GM12891 (cell line): ENCODE measurements around the gene SHKBP1.

Experiments used
- DNase-seq: peaks from one replicate; pipeline ENCODE4 v3.0.0; 2011; ENCODE audit warnings: low spot score; ENCODE audit not compliant: insufficient read length
- FAIRE-seq: peaks from 2 replicates; lab custom pipeline; 2011; peaks lifted over from hg19 to GRCh38; lab: Jason Lieb, UNC
- PAX5 ChIP-seq: IDR thresholded peaks from 2 replicates; pipeline ENCODE4 v1.6.1; 2011; ENCODE audit warnings: low read length, moderate library complexity, mild to moderate bottlenecking; ENCODE audit not compliant: insufficient read depth, severe bottlenecking
- POLR2A ChIP-seq: IDR thresholded peaks from 2 replicates; pipeline ENCODE4 v1.6.1; 2011; ENCODE audit warnings: low read depth, low read length, control low read depth
- POLR2AphosphoS5 ChIP-seq: IDR thresholded peaks from 2 replicates; pipeline ENCODE4 v1.6.1; 2011; ENCODE audit warnings: low read depth, low read length, control low read depth
- POU2F2 ChIP-seq: IDR thresholded peaks from 2 replicates; pipeline ENCODE4 v1.6.1; 2011; ENCODE audit warnings: low read depth, mild to moderate bottlenecking, control low read depth, low read length, moderate library complexity
- SPI1 ChIP-seq: IDR thresholded peaks from 2 replicates; pipeline ENCODE4 v1.6.1; 2011; ENCODE audit warnings: low read depth, low read length, control low read depth
- TAF1 ChIP-seq: IDR thresholded peaks from 2 replicates; pipeline ENCODE4 v1.6.1; 2011; ENCODE audit warnings: low read depth, low read length, control low read depth

The SHKBP1 gene

GRCh38 chr19:40570313-40571004, 6.2 kb upstream of the SHKBP1 start:
- DNase-seq (peak; percentile 98), FAIRE-seq (peak; percentile 99)
- TF ChIP-seq POLR2AphosphoS5: no peak
- no peak for TF ChIP-seq POU2F2
- no peak for TF ChIP-seq POLR2A
- TF ChIP-seq TAF1: no peak
- no peak for TF ChIP-seq SPI1
- TF ChIP-seq PAX5: no peak

- TF ChIP-seq PAX5 (no peak), SPI1 (no peak), POLR2AphosphoS5 (no peak)
- no peak for FAIRE-seq
- no peak for DNase-seq
Measured at GRCh38 chr19:40571005-40571318, 5.7 kb upstream of the SHKBP1 start.

DNA sequence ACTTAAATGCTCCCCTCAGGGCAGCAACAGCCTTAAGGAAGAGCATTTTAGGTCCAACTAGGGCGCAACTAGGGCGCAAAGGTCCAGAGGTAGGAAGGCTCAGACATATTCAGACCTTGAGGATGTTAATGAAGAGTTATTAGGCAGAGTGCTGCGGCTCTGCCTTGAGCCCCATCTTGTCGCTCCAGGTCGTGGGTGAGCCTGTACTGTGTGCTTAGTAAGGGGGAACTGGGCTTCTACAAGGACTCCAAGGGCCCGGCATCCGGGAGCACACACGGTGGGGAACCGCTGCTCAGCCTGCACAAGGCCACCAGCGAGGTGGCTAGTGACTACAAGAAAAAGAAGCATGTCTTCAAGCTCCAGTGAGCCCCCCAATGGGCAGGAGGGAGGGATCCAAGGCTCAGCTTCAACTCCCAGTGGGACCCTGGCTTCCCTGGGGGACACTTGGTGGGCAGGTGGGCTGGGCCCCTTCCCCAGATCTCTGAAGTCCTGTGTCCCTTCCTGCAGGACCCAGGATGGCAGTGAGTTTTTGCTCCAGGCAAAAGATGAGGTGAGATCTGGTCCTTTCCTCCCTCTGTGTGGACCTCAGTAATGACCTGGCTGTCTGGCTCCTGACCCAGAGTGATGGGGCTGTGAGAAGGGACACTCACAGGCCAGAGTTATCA, 4.7 kb upstream of the SHKBP1 start:
- DNase-seq (no peak), FAIRE-seq (no peak)
- TF ChIP-seq PAX5 (no peak), POLR2A (no peak), TAF1 (no peak), POU2F2 (no peak), POLR2AphosphoS5 (no peak), SPI1 (no peak)

DNA sequence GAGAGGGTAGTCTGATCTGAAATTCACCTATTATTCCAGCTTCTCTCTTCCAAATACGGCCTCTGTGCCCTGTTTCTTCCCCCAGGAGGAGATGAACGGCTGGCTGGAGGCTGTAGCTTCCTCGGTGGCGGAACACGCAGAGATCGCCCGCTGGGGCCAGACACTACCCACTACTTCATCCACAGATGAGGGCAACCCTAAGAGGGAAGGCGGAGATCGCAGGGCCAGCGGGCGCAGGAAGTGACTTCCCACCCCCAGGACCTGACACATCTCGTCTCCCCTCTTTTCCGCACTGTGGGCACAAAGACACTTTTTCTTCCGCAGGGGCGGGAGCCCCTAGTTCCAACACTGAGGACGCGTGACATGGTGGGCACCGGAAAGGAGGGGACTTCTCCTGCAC, 1.3 kb upstream of the SHKBP1 start:
- no peak for DNase-seq
- no peak for TF ChIP-seq SPI1
- no peak for TF ChIP-seq PAX5
- TF ChIP-seq POU2F2: no peak
- no peak for FAIRE-seq

DNA sequence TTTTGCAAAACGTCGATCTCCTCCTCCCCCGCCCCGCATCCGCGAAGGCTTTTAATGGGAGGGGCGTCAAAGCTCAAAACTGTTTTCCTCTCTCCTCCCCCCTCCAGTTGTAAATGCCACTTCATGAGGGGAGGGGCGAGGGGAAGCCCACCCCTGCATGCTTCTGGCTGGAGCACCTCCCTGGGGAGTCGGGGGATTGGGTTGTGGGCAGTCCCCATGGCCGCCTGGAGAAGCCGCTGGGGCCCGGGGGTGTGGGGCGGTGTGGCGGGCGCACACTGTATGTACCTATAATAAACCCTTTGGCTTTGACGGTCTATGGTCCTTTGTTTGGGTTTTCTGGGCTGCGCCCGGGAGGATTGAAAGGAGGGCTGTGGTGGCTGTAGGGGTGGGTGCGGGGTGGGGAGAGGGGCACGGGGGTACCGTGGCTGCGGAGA, 505 bp upstream of the SHKBP1 start:
- DNase-seq: no peak
- TF ChIP-seq PAX5 (no peak), SPI1 (no peak), POLR2A (no peak), TAF1 (no peak), POLR2AphosphoS5 (no peak), POU2F2 (no peak)
- no peak for FAIRE-seq

DNA sequence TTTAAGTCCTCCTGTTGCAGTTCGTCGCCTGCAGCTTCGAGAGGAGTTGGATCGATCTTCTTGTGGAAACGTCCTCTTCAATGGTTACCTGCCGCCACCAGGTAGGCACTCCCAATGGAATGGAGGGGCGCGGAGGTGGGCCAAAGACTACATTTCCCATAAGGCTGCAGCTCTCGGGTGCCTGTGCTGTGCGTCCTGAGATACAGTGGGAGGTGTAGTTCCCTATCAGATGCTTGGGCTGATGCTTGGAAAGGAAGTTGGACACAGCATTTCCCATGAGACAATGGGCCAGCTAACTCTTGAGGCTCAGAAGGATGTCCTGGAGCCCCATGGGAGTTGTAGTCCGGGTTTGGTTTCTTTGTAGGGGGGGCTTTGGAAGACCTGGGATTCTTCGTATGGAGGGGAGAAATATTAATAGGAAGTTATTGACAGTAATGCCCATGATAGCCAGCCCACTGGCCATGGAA, 1.8 kb downstream of the SHKBP1 start:
- FAIRE-seq: no peak
- DNase-seq: no peak
- TF ChIP-seq POU2F2 (no peak), TAF1 (no peak), SPI1 (no peak), POLR2A (no peak), PAX5 (no peak), POLR2AphosphoS5 (no peak)

DNA sequence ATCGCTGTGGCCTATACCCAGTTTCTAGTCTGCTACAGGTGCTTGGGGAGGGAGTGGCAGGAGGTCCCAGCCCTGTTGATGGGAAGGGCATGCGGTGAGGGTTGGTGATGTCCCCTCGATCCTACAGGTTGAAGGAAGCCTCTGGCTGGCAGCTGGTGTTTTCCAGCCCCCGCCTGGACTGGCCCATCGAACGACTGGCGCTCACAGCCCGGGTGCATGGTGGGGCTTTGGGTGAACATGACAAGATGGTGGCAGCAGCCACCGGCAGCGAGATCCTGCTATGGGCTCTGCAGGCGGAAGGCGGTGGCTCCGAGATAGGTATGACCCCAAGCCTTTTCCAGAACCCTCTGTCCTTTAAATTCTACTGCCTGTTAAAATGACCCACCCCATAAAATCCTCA, 3.9 kb downstream of the SHKBP1 start:
- no peak for TF ChIP-seq POLR2A
- TF ChIP-seq POU2F2: no peak
- no peak for TF ChIP-seq TAF1
- no peak for TF ChIP-seq PAX5
- TF ChIP-seq SPI1: no peak
- no peak for TF ChIP-seq POLR2AphosphoS5
- DNase-seq (no peak), FAIRE-seq (no peak)

DNA sequence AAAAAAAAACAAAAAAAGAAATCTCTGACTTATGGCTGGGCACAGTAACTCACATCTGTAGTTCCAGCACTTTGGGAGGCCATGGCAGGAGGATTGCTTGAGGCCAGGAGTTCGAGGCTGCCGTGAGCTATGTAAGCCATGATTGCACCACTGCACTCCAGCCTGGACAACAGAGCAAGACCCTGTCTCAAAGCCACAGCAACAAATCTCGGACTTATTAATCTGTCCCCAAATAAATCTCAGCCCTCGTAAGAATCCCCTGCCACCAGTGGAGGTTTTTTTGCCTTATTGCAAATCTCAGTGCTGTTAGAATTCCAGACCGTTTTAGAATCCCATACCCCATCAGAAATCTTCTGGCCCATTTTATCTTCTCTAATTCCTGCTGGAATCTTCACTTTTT, 4.9 kb downstream of the SHKBP1 start:
- no peak for TF ChIP-seq TAF1
- TF ChIP-seq PAX5: no peak
- TF ChIP-seq SPI1: no peak
- TF ChIP-seq POU2F2: no peak
- no peak for TF ChIP-seq POLR2A
- DNase-seq (no peak), FAIRE-seq (no peak)

DNA sequence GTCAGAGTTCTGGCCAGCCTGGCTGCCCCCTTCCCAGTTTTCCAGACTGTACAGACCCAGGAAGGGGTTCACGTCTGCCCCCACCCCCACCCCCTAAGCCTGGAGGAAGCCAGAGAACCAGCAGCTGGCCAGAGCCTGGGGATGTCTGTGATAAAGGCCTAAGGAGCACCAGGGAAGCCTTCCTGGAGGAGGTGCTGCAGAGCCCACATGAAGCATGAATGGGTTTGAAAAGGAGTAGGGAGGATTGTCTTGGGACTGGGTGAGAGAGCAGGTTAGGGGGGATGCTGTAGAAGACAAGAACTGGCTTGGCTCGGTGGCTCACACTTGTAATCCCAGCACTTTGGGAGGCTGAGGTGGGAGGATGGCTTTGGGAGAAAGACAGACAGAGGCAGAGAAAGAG, 5.8 kb downstream of the SHKBP1 start:
- FAIRE-seq (no peak), DNase-seq (no peak)
- no peak for TF ChIP-seq PAX5
- TF ChIP-seq TAF1: no peak
- no peak for TF ChIP-seq POLR2AphosphoS5
- no peak for TF ChIP-seq POU2F2
- no peak for TF ChIP-seq POLR2A
- no peak for TF ChIP-seq SPI1

DNA sequence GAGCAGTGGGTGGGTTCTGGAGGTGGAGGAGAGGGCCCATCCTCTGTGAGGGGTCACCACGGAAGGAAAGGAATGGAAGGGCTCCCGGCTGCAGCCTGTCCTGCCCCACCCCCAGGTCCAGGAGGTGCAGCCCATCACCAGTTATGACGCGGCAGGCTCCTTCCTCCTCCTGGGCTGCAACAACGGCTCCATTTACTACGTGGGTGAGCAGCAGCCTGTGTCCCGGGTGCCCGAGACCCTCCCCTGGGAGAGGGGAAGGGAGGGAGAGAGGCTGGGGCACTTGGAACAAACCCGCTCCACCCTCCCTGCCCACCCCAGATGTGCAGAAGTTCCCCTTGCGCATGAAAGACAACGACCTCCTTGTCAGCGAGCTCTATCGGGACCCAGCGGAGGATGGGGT, 6.6 kb downstream of the SHKBP1 start:
- no peak for DNase-seq
- TF ChIP-seq TAF1 (no peak), PAX5 (no peak), POU2F2 (no peak), POLR2AphosphoS5 (no peak), SPI1 (no peak), POLR2A (no peak)
- FAIRE-seq: no peak

DNA sequence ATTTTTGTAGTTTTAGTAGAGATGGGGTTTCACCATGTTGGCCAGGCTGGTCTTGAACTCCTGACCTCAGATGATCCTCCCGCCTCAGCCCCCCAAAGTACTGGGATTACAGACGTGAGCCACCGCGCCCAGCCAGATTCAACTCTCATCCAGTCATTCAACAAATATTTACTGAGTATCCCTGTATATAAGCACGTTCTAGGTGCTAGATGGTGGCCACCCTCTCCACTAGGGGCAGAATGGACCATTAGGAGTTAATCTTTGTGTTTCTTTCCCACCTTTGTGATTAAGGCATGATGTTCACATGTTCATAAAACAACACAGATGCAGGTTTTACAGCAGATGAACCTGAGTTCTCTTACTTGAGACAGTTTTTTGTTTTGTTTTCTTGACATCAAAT, 7.3 kb downstream of the SHKBP1 start:
- FAIRE-seq (no peak), DNase-seq (no peak)
- TF ChIP-seq PAX5: no peak
- no peak for TF ChIP-seq POU2F2
- no peak for TF ChIP-seq TAF1
- no peak for TF ChIP-seq POLR2A
- no peak for TF ChIP-seq POLR2AphosphoS5
- TF ChIP-seq SPI1: no peak
